ENCODE results near the gene IRAG1.

IRAG1 gene

GRCh38 chr11:10728789-10729472, 35.4 kb upstream of the IRAG1 start:
- TF ChIP-seq CTCF (IDR thresholded peaks at IDR 0.05) (no peak), ZFX (IDR thresholded peaks at IDR 0.05; ENCODE audit: borderline replicate concordance) (no peak)
- H3K27ac ChIP-seq = no peak overlapping the region

GRCh38 chr11:10728154-10728553, 34.6 kb upstream of the IRAG1 start:
- no peak for TF ChIP-seq CTCF (IDR thresholded peaks at IDR 0.05)
- TF ChIP-seq ZFX (IDR thresholded peaks at IDR 0.05; ENCODE audit: borderline replicate concordance) = no peak
- no peak overlapping the region for H3K27ac ChIP-seq

GRCh38 chr11:10727146-10727851, 33.7 kb upstream of the IRAG1 start:
- TF ChIP-seq CTCF (IDR thresholded peaks at IDR 0.05) = no peak
- no peak for TF ChIP-seq ZFX (IDR thresholded peaks at IDR 0.05; ENCODE audit: borderline replicate concordance)
- no peak overlapping the region for H3K27ac ChIP-seq

- no peak overlapping the region for H3K27ac ChIP-seq
- no peak for TF ChIP-seq CTCF (IDR thresholded peaks at IDR 0.05)
- TF ChIP-seq ZFX (IDR thresholded peaks at IDR 0.05; ENCODE audit: borderline replicate concordance) = no peak
Measured at GRCh38 chr11:10725907-10726253, 32.3 kb upstream of the IRAG1 start.

GRCh38 chr11:10725114-10725906, 31.8 kb upstream of the IRAG1 start:
- H3K27ac ChIP-seq = no peak overlapping the region
- no peak for TF ChIP-seq CTCF (IDR thresholded peaks at IDR 0.05)
- no peak for TF ChIP-seq ZFX (IDR thresholded peaks at IDR 0.05; ENCODE audit: borderline replicate concordance)

GRCh38 chr11:10722307-10722706, 28.8 kb upstream of the IRAG1 start:
- H3K27ac ChIP-seq = no peak overlapping the region
- TF ChIP-seq CTCF (IDR thresholded peaks at IDR 0.05) (no peak), ZFX (IDR thresholded peaks at IDR 0.05; ENCODE audit: borderline replicate concordance) (no peak)
